Vagina (tissue), 2 donors: Measurements from ENCODE around the gene INPP5F. TPM values are rescaled to one million over a fixed set of nuclear protein-coding genes. Genes with fewer than 3 reads are reported as not detected.

Experiments used
- DNase-seq, 2 donors: peaks; one replicate each; pipeline ENCODE4 v3.0.0-alpha.2; 2017; ENCODE audit errors: extremely low spot score in 2 of 2
- H3K27ac ChIP-seq: fragments of 200-600 bp; sonication (generic); one replicate; pipeline ENCODE4 v1.5.1; 2019
- H3K27me3 ChIP-seq: fragments of 200-600 bp; sonication (generic); one replicate; pipeline ENCODE4 v1.5.1; 2019
- H3K36me3 ChIP-seq, 2 donors: fragments of 200-600 bp; sonication (generic); one replicate each; pipeline ENCODE4 v1.5.1; 2017 to 2019
- H3K4me1 ChIP-seq: fragments of 200-600 bp; sonication (generic); one replicate; pipeline ENCODE4 v1.5.1; 2019
- H3K4me3 ChIP-seq, 2 donors: fragments of 200-600 bp; sonication (generic); 1 replicate in 1 of 2; 2 replicates in 1 of 2; pipeline ENCODE4 v1.5.1; 2016 to 2019
- H3K9me3 ChIP-seq: fragments of 200-600 bp; sonication (generic); one replicate; pipeline ENCODE4 v1.5.1; 2019
- POLR2A ChIP-seq, 2 donors: fragments of 450-650 bp; IDR thresholded peaks; one replicate each; pipeline ENCODE4 v1.6.1; 2017; ENCODE audit warnings: antibody characterized with exemption in 2 of 2, mild to moderate bottlenecking in 2 of 2, moderate library complexity in 2 of 2
- POLR2AphosphoS5 ChIP-seq, 2 donors: sonication (generic); formaldehyde crosslinking; IDR thresholded peaks; one replicate each; pipeline ENCODE4 v1.9.0; 2017; ENCODE audit warnings: antibody characterized with exemption in 2 of 2, mild to moderate bottlenecking in 2 of 2, low read depth in 1 of 2; ENCODE audit not compliant: insufficient read depth in 1 of 2
- intact Hi-C: fragments of 100-400 bp; cut with DNase I; formaldehyde crosslinking; loops from one replicate; pipeline ENCODE4 v1.15.1; 2023
- total RNA-seq: library from RNA; depleted of rRNA; stranded (reverse); fragments of >200 nt; gene quantifications from one replicate; pipeline ENCODE4 v1.2.3, GENCODE V29; 2016
- TF ChIP-seq, protein P1 (sequence below), 3 experiments: fragments of 450-650 bp in 2 of 3; fragments of 200-600 bp in 1 of 3; sonication (generic) in 1 of 3; IDR thresholded peaks; one replicate each; pipeline ENCODE4 v1.5.1; 2017 to 2019; ENCODE audit warnings: antibody characterized with exemption in 3 of 3, mild to moderate bottlenecking in 2 of 3, moderate library complexity in 2 of 3

INPP5F gene
- total RNA-seq, 1 donor from 2014 or later: 18.4 TPM

DNA sequence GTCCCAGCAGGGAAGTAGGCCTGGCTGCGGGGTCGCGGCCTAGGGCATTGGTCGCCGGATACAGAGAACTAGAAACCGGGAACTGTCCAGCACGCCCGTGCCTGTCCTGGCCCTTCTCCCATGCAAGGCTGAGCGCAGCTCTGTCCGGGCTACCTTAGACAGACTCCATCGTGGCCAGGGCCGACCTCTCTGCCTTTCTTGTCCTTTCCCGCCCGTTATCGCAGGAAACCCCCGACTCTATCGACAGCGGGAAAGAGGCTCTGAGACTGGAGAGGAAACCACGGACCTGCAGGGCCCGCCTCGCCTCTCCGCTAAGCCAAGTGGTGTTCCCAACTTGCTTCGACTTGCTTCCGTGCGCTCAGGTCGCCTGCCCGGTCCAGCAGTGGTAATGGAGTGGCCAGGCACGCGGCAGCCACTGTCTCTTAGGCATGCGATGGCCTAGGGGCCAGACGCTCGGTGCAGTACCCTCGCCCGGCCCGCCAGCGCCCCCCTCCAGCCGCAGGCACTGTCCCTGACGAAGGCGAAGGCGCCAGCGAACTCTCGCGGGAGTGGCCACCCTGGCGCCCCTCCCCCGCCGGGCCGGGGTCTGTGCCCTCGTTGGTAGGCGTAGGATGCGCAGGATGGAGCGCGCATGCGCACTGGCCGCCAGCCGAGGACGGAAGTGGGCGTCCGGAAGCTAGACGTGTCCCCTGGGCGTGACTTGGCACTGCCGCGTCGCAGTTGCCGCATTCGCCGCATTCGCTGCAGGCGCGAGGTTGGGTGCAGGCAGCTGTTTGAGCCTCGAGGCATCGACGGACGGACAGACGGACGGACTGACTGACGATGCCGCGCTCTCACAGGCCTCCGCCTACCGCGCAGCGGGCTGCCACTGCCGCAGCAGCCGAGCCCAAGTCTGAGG is 92.4 kb downstream of the INPP5F start:
- H3K36me3 ChIP-seq: peaks cover 0 to 12% of the 10 kb centered on the region in 2 donors
- H3K4me1 ChIP-seq: no peaks in the 10 kb centered on the region
- H3K4me3 ChIP-seq: peak overlapping the region; percentile 32 to 33
- DNase-seq: no peak
- TF ChIP-seq POLR2AphosphoS5 (IDR thresholded peaks at IDR 0.05; ENCODE audit: insufficient read depth in 1 of 2, low read depth in 1 of 2) (peak in 1 of 2 donors; percentile 63), POLR2A (IDR thresholded peaks at IDR 0.05) (no peak)
- TF ChIP-seq, protein P1, sequence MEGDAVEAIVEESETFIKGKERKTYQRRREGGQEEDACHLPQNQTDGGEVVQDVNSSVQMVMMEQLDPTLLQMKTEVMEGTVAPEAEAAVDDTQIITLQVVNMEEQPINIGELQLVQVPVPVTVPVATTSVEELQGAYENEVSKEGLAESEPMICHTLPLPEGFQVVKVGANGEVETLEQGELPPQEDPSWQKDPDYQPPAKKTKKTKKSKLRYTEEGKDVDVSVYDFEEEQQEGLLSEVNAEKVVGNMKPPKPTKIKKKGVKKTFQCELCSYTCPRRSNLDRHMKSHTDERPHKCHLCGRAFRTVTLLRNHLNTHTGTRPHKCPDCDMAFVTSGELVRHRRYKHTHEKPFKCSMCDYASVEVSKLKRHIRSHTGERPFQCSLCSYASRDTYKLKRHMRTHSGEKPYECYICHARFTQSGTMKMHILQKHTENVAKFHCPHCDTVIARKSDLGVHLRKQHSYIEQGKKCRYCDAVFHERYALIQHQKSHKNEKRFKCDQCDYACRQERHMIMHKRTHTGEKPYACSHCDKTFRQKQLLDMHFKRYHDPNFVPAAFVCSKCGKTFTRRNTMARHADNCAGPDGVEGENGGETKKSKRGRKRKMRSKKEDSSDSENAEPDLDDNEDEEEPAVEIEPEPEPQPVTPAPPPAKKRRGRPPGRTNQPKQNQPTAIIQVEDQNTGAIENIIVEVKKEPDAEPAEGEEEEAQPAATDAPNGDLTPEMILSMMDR (IDR thresholded peaks at IDR 0.05): no peak
- intact Hi-C loops: no loop called here
- no peak overlapping the region for H3K27ac ChIP-seq
- no peaks in the 10 kb centered on the region for H3K27me3 ChIP-seq
- H3K9me3 ChIP-seq: no peaks in the 10 kb centered on the region

DNA sequence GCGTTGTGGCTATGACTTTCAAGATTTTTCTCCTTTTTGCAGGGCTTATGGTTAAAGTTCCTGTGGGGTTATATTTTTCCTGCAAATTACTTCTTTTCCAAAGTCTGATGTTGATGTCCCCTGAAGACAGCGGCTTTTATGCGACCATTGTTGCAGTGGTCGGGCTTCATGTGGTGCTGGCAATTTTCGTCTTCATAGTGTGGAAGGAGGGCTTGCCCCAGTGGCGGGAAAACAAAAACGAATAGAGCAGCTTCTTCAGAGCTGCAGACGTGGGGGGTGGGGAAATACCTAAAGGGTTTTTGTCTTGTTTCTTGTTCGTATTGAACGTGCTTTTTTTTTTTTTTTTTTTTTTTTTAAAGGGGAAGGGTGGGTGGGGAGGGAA is 93.0 kb downstream of the INPP5F start:
- H3K27ac ChIP-seq: no peak overlapping the region
- DNase-seq: no peak
- peaks cover 0 to 18% of the 10 kb centered on the region in 2 donors for H3K36me3 ChIP-seq
- TF ChIP-seq POLR2AphosphoS5 (IDR thresholded peaks at IDR 0.05; ENCODE audit: insufficient read depth in 1 of 2, low read depth in 1 of 2) (no peak), POLR2A (IDR thresholded peaks at IDR 0.05) (no peak)
- TF ChIP-seq, protein P1 (IDR thresholded peaks at IDR 0.05): no peak
- peak overlapping the region; percentile 32 to 33 for H3K4me3 ChIP-seq
- no peaks in the 10 kb centered on the region for H3K4me1 ChIP-seq
- no peaks in the 10 kb centered on the region for H3K27me3 ChIP-seq
- intact Hi-C loops: no loop called here
- H3K9me3 ChIP-seq: no peaks in the 10 kb centered on the region

DNA sequence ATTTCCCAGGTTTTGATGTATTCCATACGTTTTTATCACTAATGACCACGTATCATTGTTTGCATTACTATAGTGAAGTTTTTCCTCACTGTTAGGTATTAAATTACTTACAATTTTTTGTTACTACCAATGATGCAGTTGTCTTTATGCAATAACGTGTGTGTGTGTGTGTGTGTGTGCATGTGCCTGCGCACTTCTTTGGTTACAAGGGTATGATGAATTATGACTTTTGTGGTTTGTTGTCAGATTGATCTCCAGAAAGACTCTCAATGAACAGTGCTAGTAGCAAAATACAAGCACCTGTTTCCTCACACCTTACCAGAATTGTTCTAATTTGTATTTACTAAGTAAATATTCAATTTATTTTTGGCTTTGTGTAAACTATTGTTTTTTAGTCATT is 95.3 kb downstream of the INPP5F start:
- TF ChIP-seq POLR2A (IDR thresholded peaks at IDR 0.05): no peak
- TF ChIP-seq POLR2AphosphoS5 (IDR thresholded peaks at IDR 0.05; ENCODE audit: insufficient read depth in 1 of 2, low read depth in 1 of 2): no peak
- TF ChIP-seq, protein P1 (IDR thresholded peaks at IDR 0.05): no peak
- intact Hi-C loops: no loop called here
- no peaks in the 10 kb centered on the region for H3K27me3 ChIP-seq
- H3K4me3 ChIP-seq: no peak overlapping the region
- H3K36me3 ChIP-seq: peaks cover 0 to 25% of the 10 kb centered on the region in 2 donors
- H3K4me1 ChIP-seq: no peaks in the 10 kb centered on the region
- no peaks in the 10 kb centered on the region for H3K9me3 ChIP-seq
- no peak for DNase-seq
- no peak overlapping the region for H3K27ac ChIP-seq

DNA sequence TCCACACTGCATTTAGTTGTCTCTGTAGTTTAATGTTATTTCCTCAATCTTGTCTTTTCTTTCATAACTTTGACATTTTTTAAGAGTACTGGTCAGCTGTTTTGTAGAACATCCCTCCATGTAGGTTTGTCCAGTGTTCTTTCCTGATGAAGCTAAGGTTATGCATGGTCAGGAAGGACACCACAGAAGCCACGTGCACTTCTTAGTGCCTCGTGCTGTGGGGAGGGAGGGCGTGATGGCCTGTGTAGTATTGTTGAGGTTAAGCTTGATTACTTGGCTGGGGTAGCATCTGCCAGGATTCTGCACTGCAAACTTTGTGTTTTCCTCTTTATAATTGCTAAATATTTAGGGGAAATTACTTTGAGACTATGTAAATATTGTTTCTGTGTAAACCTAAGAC is 98.4 kb downstream of the INPP5F start:
- no peak for DNase-seq
- Histone ChIP-seq H3K27me3 (no peaks in the 10 kb centered on the region), H3K27ac (no peak overlapping the region), H3K36me3 (peaks cover 0 to 36% of the 10 kb centered on the region in 2 donors), H3K4me1 (no peaks in the 10 kb centered on the region), H3K9me3 (no peaks in the 10 kb centered on the region), H3K4me3 (no peak overlapping the region)
- intact Hi-C loops: no loop called here
- TF ChIP-seq POLR2A (IDR thresholded peaks at IDR 0.05) (no peak), POLR2AphosphoS5 (IDR thresholded peaks at IDR 0.05; ENCODE audit: insufficient read depth in 1 of 2, low read depth in 1 of 2) (no peak)
- TF ChIP-seq, protein P1 (IDR thresholded peaks at IDR 0.05): no peak

DNA sequence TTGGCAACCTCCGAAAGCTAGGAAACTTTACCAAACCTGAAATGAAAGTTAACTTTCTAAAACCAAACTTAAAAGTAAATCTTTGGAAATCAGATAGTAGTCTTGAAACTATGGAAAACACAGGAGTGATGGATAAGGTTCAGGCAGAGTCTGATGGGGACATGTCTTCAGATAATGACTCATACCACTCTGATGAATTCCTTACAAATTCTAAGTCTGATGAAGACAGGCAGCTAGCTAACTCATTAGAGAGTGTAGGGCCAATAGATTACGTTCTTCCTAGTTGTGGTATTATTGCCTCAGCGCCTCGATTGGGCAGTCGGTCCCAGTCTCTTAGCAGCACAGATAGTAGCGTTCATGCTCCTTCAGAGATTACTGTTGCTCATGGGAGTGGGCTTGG is 100.9 kb downstream of the INPP5F start:
- H3K9me3 ChIP-seq: no peaks in the 10 kb centered on the region
- no peak overlapping the region for H3K27ac ChIP-seq
- intact Hi-C loops: no loop called here
- H3K4me1 ChIP-seq: no peaks in the 10 kb centered on the region
- peaks cover 0 to 60% of the 10 kb centered on the region in 2 donors for H3K36me3 ChIP-seq
- no peak for DNase-seq
- no peak overlapping the region for H3K4me3 ChIP-seq
- H3K27me3 ChIP-seq: no peaks in the 10 kb centered on the region
- TF ChIP-seq, protein P1 (IDR thresholded peaks at IDR 0.05): no peak
- TF ChIP-seq POLR2AphosphoS5 (IDR thresholded peaks at IDR 0.05; ENCODE audit: insufficient read depth in 1 of 2, low read depth in 1 of 2) (no peak), POLR2A (IDR thresholded peaks at IDR 0.05) (no peak)
